ENCODE results near the gene TEK.

Gene TEK

DNA sequence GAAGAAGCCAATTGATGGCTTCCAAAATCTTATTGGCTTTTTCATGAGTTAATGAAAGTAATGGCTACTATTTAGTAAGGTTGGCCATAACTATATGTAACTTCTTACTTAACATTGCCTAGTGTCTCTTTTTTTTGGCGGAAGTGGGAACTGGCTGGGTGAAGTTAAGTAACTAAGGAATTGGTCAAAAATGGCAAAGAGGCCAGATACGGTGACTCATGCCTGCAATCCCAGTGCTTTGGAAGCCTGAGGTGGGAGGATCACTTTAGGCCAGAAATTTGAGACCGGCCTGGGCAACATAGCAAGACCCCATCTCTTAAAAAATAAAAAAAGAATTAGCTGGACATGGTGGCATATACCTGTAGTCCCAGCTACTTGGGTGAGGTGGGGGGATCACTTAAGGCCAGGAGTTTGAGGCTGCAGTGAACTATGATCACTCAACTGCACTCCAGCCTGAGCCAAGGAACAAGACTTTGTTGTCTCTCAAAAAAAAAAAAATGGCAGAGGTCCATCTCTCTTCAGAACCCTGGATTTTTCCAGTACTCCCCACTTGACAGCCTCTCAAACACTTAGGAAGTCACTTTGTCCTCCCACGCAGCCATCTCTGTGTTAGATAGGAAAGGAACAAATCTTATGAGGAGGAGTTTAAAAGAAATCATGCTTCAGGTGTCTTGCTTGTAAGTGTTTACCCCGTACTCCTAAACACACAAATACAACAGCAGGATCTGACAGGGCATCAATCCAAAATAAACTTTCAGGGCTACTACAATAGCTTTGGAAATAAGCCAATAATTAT, 75.7 kb downstream of the TEK start:
- no peak for TF ChIP-seq FOXP2 (optimal IDR thresholded peaks at IDR 0.05; ENCODE audit: borderline replicate concordance, extremely low read depth, extremely low read length, insufficient read depth)
- TF ChIP-seq, protein P1, sequence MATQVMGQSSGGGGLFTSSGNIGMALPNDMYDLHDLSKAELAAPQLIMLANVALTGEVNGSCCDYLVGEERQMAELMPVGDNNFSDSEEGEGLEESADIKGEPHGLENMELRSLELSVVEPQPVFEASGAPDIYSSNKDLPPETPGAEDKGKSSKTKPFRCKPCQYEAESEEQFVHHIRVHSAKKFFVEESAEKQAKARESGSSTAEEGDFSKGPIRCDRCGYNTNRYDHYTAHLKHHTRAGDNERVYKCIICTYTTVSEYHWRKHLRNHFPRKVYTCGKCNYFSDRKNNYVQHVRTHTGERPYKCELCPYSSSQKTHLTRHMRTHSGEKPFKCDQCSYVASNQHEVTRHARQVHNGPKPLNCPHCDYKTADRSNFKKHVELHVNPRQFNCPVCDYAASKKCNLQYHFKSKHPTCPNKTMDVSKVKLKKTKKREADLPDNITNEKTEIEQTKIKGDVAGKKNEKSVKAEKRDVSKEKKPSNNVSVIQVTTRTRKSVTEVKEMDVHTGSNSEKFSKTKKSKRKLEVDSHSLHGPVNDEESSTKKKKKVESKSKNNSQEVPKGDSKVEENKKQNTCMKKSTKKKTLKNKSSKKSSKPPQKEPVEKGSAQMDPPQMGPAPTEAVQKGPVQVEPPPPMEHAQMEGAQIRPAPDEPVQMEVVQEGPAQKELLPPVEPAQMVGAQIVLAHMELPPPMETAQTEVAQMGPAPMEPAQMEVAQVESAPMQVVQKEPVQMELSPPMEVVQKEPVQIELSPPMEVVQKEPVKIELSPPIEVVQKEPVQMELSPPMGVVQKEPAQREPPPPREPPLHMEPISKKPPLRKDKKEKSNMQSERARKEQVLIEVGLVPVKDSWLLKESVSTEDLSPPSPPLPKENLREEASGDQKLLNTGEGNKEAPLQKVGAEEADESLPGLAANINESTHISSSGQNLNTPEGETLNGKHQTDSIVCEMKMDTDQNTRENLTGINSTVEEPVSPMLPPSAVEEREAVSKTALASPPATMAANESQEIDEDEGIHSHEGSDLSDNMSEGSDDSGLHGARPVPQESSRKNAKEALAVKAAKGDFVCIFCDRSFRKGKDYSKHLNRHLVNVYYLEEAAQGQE (IDR thresholded peaks at IDR 0.05; ENCODE audit: insufficient read depth in 1 of 2, low read depth in 2 of 2, low read length in 2 of 2): no peak
- TF ChIP-seq SIN3A (IDR thresholded peaks at IDR 0.05; ENCODE audit: borderline replicate concordance, insufficient read depth, low read length): no peak
- TF ChIP-seq TAF1 (IDR thresholded peaks at IDR 0.05; ENCODE audit: borderline replicate concordance, insufficient read depth, low read length): no peak

DNA sequence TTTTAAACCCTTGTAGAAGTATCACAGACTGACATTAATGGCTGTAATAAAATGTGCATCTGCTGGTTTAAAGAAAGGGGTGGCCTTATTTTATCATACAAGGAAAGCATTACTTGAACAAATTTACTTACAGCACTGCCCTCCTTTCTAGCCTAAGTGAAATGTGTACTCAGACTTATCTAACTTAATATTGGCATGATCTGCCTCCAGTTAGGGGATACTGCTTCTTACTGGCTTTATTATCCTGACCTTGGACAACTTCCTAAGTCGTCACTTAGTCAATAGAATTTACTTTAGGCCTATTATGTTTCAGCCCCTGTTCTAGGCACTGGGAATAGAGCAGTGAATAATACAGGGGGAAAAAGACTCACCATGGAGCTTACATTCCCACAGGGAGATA, 79.4 kb downstream of the TEK start:
- TF ChIP-seq SIN3A (IDR thresholded peaks at IDR 0.05; ENCODE audit: borderline replicate concordance, insufficient read depth, low read length) (no peak), POLR2AphosphoS5 (IDR thresholded peaks at IDR 0.05; ENCODE audit: low read depth, low read length) (no peak), TAF1 (IDR thresholded peaks at IDR 0.05; ENCODE audit: borderline replicate concordance, insufficient read depth, low read length) (no peak), FOXP2 (optimal IDR thresholded peaks at IDR 0.05; ENCODE audit: borderline replicate concordance, extremely low read depth, extremely low read length, insufficient read depth) (no peak)
- TF ChIP-seq, protein P1 (IDR thresholded peaks at IDR 0.05; ENCODE audit: insufficient read depth in 1 of 2, low read depth in 2 of 2, low read length in 2 of 2): no peak

DNA sequence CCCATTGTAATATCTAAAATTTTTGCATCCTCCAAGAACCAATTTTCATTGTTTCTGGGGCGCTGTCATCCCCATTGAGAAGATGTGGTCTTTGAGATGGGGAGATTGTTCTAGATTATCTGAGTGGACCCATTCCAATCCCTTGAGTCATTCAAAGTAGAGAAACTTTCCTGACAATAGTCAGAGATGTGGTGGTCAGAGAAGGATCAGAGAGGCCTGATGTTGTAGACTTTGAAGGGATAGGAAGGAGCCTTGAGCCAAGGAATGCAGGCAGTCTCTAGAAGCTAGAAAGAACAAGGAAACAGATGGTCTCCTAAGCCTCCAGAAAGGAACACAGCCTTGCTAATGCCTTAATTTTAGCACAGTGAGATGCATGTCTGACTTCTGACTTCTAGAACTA, 80.4 kb downstream of the TEK start:
- TF ChIP-seq SIN3A (IDR thresholded peaks at IDR 0.05; ENCODE audit: borderline replicate concordance, insufficient read depth, low read length) (no peak), TAF1 (IDR thresholded peaks at IDR 0.05; ENCODE audit: borderline replicate concordance, insufficient read depth, low read length) (no peak), POLR2AphosphoS5 (IDR thresholded peaks at IDR 0.05; ENCODE audit: low read depth, low read length) (no peak), FOXP2 (optimal IDR thresholded peaks at IDR 0.05; ENCODE audit: borderline replicate concordance, extremely low read depth, extremely low read length, insufficient read depth) (no peak)
- TF ChIP-seq, protein P1 (IDR thresholded peaks at IDR 0.05; ENCODE audit: insufficient read depth in 1 of 2, low read depth in 2 of 2, low read length in 2 of 2): no peak

DNA sequence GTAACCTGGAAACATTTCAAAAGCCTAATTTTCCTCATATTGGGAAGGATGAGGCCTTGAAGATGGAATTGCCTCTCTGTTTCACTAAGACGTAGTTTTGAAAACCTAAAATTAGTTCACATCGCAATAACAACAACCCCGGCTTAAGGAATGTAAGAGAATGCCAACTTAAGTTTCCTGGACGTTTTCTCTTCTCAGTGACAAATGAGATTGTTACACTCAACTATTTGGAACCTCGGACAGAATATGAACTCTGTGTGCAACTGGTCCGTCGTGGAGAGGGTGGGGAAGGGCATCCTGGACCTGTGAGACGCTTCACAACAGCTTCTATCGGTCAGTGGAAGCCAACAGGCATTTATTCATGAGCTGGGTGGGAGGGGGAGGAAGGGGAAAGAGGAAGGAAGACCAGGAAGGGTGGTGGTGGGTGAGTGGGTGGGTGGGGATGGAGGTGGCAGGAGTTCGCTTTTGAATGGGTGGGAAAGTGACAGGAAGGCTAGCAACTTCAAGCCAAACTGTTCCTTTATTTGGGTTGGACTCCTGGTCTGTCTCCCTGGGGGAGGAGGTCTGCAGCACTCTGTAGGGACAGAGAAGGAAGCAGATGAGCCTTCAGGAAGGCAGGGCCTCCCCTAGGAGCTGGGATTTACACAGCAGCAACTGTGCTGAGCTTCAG, 83.4 kb downstream of the TEK start:
- TF ChIP-seq SIN3A (IDR thresholded peaks at IDR 0.05; ENCODE audit: borderline replicate concordance, insufficient read depth, low read length): no peak
- TF ChIP-seq, protein P1 (IDR thresholded peaks at IDR 0.05; ENCODE audit: insufficient read depth in 1 of 2, low read depth in 2 of 2, low read length in 2 of 2): no peak
- no peak for TF ChIP-seq FOXP2 (optimal IDR thresholded peaks at IDR 0.05; ENCODE audit: borderline replicate concordance, extremely low read depth, extremely low read length, insufficient read depth)
- no peak for TF ChIP-seq POLR2AphosphoS5 (IDR thresholded peaks at IDR 0.05; ENCODE audit: low read depth, low read length)
- no peak for TF ChIP-seq TAF1 (IDR thresholded peaks at IDR 0.05; ENCODE audit: borderline replicate concordance, insufficient read depth, low read length)
